ENCODE measurements around the gene CST3. TPM values are rescaled to one million over a fixed set of nuclear protein-coding genes. Genes with fewer than 3 reads are reported as not detected.
"Not testable (repeated sequence)": the region's sequence is repeated elsewhere in the genome, so short reads cannot be mapped to it uniquely, and the experiment has no call there.

The CST3 gene
- total RNA-seq, 1 donor from 2014 or later = 2,609 TPM

- no peak overlapping the region for H3K4me3 ChIP-seq
- H3K4me1 ChIP-seq = no peaks in the 10 kb centered on the region
- intact Hi-C loops (cut with DNase I) = loop anchor here (5.0 kb wide), 1 partner anchor 331 kb away; no protein-coding TSS in a partner anchor
- no peak overlapping the region for H3K27ac ChIP-seq
- no peak for DNase-seq (ENCODE audit: low spot score in 2 of 2)
- H3K9me3 ChIP-seq = no peaks in the 10 kb centered on the region
- no peaks in the 10 kb centered on the region for H3K27me3 ChIP-seq
- no peaks in the 10 kb centered on the region for H3K36me3 ChIP-seq
- TF ChIP-seq CTCF (IDR thresholded peaks at IDR 0.05) = no peak
Observed at GRCh38 chr20:23666698-23667097, 28.9 kb upstream of the CST3 start.

GRCh38 chr20:23666189-23666588 is 28.4 kb upstream of the CST3 start:
- Histone ChIP-seq H3K9me3 (no peaks in the 10 kb centered on the region), H3K4me3 (no peak overlapping the region), H3K36me3 (no peaks in the 10 kb centered on the region), H3K27ac (no peak overlapping the region), H3K27me3 (no peaks in the 10 kb centered on the region), H3K4me1 (no peaks in the 10 kb centered on the region)
- DNase-seq (ENCODE audit: low spot score in 2 of 2) = no peak
- intact Hi-C loops (cut with DNase I) = loop anchor here (5.0 kb wide), 1 partner anchor 331 kb away; no protein-coding TSS in a partner anchor
- no peak for TF ChIP-seq CTCF (IDR thresholded peaks at IDR 0.05)

- no peak for TF ChIP-seq CTCF (IDR thresholded peaks at IDR 0.05)
- no peak for DNase-seq (ENCODE audit: low spot score in 2 of 2)
- H3K4me1 ChIP-seq = no peaks in the 10 kb centered on the region
- H3K36me3 ChIP-seq = no peaks in the 10 kb centered on the region
- no peak overlapping the region for H3K4me3 ChIP-seq
- no peaks in the 10 kb centered on the region for H3K9me3 ChIP-seq
- H3K27me3 ChIP-seq = no peaks in the 10 kb centered on the region
- H3K27ac ChIP-seq = no peak overlapping the region
- intact Hi-C loops (cut with DNase I) = loop anchor here (5.0 kb wide), 1 partner anchor 332 kb away; no protein-coding TSS in a partner anchor
Observed at GRCh38 chr20:23664954-23665353, 27.2 kb upstream of the CST3 start.

- H3K4me1 ChIP-seq; H3K27me3 ChIP-seq; intact Hi-C loops (cut with DNase I); H3K27ac ChIP-seq; DNase-seq (ENCODE audit: low spot score in 2 of 2); H3K9me3 ChIP-seq; H3K4me3 ChIP-seq; H3K36me3 ChIP-seq: not testable (repeated sequence)
Observed at GRCh38 chr20:23664046-23664445, 26.3 kb upstream of the CST3 start.

- no peaks in the 10 kb centered on the region for H3K9me3 ChIP-seq
- intact Hi-C loops (cut with DNase I) = no loop called here
- H3K4me3 ChIP-seq = no peak overlapping the region
- no peak for DNase-seq (ENCODE audit: low spot score in 2 of 2)
- H3K4me1 ChIP-seq = no peaks in the 10 kb centered on the region
- H3K27me3 ChIP-seq = no peaks in the 10 kb centered on the region
- H3K27ac ChIP-seq = no peak overlapping the region
- no peak for TF ChIP-seq CTCF (IDR thresholded peaks at IDR 0.05)
- no peaks in the 10 kb centered on the region for H3K36me3 ChIP-seq
Observed at GRCh38 chr20:23663180-23663579, 25.4 kb upstream of the CST3 start.

GRCh38 chr20:23662276-23662870 is 24.6 kb upstream of the CST3 start:
- no peak overlapping the region for H3K27ac ChIP-seq
- intact Hi-C loops (cut with DNase I) = no loop called here
- H3K9me3 ChIP-seq = no peaks in the 10 kb centered on the region
- TF ChIP-seq CTCF (IDR thresholded peaks at IDR 0.05) = no peak
- no peaks in the 10 kb centered on the region for H3K36me3 ChIP-seq
- H3K4me1 ChIP-seq = no peaks in the 10 kb centered on the region
- DNase-seq (ENCODE audit: low spot score in 2 of 2) = no peak
- no peak overlapping the region for H3K4me3 ChIP-seq
- H3K27me3 ChIP-seq = no peaks in the 10 kb centered on the region
